ENCODE measurements around the gene CAVIN2.
"Not testable (repeated sequence)": the region's sequence is repeated elsewhere in the genome, so short reads cannot be mapped to it uniquely, and the experiment has no call there.

Gene CAVIN2

DNA sequence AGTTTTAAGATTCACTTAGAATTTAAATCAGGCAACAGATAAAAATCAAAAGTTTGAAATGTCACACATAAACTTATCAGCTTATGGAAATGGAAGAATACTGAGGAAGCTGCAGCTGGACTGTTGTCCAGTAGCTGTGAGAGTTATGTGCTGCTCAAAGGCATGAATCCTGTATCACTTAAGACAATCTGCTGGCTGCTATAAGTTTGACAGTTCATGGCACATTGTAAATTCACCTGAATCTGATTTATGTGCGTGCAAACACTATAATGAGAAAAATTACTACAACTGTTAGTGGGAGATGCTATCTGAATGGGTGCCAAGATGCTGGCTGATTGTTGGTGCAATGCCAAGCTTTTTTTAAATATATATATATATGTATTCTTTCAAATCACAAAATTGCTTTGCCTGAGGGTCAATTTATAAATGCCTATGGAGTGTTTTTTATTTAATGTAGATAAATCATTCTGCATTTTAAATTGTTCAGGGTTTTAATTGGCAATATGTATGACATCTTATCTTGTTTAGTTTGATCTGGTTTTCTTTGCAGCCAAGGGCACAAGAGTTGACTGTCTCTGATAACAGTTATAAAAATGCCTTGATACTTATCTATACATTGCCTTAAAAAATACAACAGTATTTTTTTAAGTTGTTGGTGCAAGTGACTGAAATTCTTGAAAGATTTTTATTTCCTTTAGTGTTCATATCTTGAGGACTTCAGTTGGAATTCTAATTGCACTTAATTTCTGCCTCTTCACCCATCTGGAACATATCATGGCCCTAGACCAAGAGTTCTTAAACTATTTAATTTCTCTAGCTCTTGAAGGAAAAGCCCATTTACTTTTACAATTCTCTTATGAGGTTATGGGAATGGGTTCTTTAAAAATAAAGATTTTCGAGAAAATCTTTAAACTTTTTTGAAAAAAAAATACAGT lies 48.7 kb downstream of the CAVIN2 start:
- DNase-seq = no peak

DNA sequence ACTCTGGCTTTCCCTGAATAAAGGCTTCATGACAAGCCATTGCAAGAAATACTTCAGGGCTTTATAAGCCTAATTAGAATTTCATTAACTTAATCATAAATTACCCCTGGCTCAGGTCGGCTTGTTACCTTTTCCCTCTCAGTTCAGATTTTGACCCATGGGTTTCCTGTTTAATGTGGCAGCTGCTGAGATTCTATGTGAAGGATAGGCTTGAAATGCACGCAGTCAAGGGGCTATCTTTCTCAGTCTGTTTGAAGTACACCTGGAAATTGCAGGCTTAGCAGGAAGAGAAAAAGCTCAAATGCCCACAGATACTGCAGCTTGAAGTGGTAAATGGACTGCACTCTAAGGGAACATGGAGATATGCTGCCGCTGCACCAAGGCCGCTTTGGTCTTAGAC lies 49.4 kb downstream of the CAVIN2 start:
- DNase-seq = no peak

DNA sequence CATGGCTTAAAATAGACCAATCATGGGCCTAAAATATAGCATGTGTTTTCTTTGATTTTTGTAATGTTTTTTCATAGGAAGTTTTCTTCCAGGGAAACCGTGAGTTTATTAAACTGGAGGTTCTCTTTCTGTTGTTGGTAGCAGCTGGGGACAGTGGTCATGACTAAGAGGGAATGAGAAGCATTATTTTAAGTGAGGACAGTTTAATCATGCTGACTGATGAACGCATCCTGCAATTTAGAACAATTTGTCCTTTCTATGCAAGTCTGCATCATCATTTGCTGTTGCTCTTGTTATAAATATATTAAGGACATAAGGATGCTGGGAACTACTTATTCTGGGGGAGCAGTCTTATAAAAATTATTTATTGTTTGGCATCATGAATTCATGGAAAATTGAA lies 51.2 kb downstream of the CAVIN2 start:
- no peak for DNase-seq

DNA sequence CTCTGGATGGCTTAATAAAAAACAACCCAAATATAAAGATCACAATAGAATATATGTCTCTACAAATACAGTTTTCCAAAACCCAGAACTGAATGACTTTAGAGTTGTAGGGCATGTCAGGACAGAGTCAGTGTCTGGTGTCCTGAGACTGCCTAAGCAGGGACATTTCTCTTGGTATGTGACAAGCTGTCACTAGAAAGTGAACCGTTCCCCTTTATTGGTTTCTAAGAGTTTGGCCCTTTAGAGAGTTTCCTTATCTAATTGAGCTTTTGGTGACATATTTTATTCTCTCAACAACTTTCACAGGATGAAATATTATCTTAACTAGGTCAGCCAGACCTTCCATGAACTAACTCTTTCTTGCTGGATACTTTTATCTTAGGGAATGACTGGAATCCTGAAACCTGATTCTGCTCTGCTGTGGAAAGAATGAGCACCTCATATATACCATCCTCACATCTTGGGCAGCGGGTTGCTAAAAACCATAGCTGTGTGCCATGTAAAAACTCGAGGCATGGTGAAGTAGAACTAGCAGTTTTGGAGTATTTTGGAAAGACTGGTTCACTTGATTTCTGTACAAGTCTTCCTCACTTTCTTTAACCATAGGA lies 54.8 kb downstream of the CAVIN2 start:
- DNase-seq = no peak

DNA sequence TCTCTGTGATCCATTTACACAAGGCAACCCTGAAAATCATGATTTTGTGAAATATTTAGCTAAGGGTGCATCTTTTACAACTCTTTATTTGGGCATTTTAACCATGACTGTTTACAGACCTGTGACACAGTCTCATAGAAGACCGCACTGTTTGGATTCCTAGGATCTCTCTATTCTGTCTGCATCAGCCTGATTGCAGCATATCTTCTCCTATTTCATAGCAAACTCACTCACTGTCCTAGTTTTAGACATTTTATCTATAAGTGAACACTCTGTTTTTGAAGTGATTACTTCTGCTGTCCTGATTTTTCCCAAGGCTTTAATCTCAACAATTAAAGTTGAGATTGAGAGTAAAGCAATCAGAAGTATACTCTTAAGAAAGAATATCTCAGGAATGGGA lies 56.2 kb downstream of the CAVIN2 start:
- DNase-seq = no peak

DNA sequence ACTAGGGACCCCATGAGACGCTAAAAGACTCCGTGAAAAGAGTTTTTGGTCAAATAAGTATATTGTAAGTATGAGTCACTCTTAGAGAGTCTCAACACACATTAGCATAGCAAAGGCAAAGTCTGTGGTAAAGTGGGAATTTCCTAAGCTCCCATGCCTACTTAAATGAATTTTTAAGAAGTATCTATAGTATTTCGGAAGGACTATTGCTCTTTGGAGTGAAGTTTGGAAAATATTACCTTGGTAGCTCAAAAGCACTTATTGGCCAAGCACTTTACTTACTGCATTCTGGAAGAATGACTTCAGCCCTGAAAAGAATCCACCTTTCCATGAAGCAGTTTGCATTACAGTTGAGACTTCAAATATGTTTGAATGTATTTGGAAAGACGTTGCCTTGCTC lies 57.1 kb downstream of the CAVIN2 start:
- DNase-seq = no peak

DNA sequence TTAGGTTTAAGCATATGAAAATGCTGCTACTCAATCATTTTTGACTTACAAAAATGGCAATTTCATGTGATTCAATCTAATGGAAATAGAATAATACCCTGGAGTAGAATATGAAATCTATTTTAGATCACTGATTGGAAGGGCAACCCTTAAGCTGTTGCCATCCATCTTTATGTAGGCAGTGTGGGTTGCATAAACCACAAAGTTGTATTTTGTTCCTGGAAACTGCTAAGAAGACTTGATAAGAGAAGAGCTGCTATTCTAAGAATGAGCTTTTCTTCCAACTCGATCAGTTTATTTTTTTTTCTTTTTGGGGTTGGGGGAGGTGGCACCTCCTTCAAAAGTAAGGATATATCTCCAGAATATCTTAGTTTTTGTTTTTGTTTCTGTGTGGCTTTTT lies 60.2 kb downstream of the CAVIN2 start:
- DNase-seq = no peak

DNA sequence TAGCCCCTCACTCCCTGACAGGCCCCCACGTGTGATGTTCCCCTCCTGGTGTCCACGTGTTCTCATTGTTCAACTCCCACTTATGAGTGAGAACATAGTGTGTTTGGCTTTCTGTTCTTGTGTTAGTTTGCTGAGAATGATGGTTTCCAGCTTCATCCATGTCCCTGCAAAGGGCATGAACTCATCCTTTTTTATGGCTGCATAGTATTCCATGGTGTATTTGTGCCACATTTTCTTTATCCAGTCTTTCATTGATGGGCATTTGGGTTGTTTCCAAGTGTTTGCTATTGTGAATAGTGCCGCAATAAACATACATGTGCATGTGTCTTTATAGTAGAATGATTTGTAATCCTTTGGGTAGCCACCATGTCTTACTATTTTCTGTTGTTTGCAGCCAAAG lies 61.2 kb downstream of the CAVIN2 start:
- DNase-seq = not testable (repeated sequence)
